Effector CD4-positive, alpha-beta T cell (primary cell): ENCODE measurements around the gene LRRC75B.
"Not testable (repeated sequence)": the region's sequence is repeated elsewhere in the genome, so short reads cannot be mapped to it uniquely, and the experiment has no call there.

Experiments
- DNase-seq: peaks from one replicate; pipeline ENCODE4 v3.0.0-alpha.2; 2020
- total RNA-seq: gene quantifications from one replicate; lab custom pipeline; 2026; lab: John Stamatoyannopoulos, UW

Gene LRRC75B
- 0.75 reads per million for total RNA-seq

GRCh38 chr22:24592851-24593558, at the start of gene LRRC75B:
TSS of gene LRRC75B (minus strand) at chr22:24593073. CDS start at chr22:24593039, 34 bp downstream.
- no peak for DNase-seq

- DNase-seq: not testable (repeated sequence)
Measured at GRCh38 chr22:24642307-24642706, 49.4 kb upstream of the LRRC75B start.

GRCh38 chr22:24636513-24636912, 43.6 kb upstream of the LRRC75B start:
- not testable (repeated sequence) for DNase-seq

GRCh38 chr22:24634776-24635389, 42.0 kb upstream of the LRRC75B start:
- not testable (repeated sequence) for DNase-seq

GRCh38 chr22:24633231-24634023, 40.6 kb upstream of the LRRC75B start:
- not testable (repeated sequence) for DNase-seq

GRCh38 chr22:24632642-24633041, 39.8 kb upstream of the LRRC75B start:
- DNase-seq: not testable (repeated sequence)

- not testable (repeated sequence) for DNase-seq
Measured at GRCh38 chr22:24631430-24632122, 38.7 kb upstream of the LRRC75B start.

GRCh38 chr22:24630812-24631427, 38.0 kb upstream of the LRRC75B start:
- DNase-seq: not testable (repeated sequence)

- DNase-seq: peak; percentile 4
Measured at GRCh38 chr22:24629069-24629468, 36.2 kb upstream of the LRRC75B start.

- not testable (repeated sequence) for DNase-seq
Measured at GRCh38 chr22:24627911-24628310, 35.0 kb upstream of the LRRC75B start.

- not testable (repeated sequence) for DNase-seq
Measured at GRCh38 chr22:24622596-24622995, 29.7 kb upstream of the LRRC75B start.

- not testable (repeated sequence) for DNase-seq
Measured at GRCh38 chr22:24621244-24621643, 28.4 kb upstream of the LRRC75B start.

- DNase-seq: not testable (repeated sequence)
Measured at GRCh38 chr22:24614794-24615193, 21.9 kb upstream of the LRRC75B start.

GRCh38 chr22:24609888-24610287, 17.0 kb upstream of the LRRC75B start:
- DNase-seq: not testable (repeated sequence)

GRCh38 chr22:24608327-24608726, 15.5 kb upstream of the LRRC75B start:
- DNase-seq: not testable (repeated sequence)

- DNase-seq: peak; percentile 9
Measured at GRCh38 chr22:24607429-24607983, 14.6 kb upstream of the LRRC75B start.

- not testable (repeated sequence) for DNase-seq
Measured at GRCh38 chr22:24606340-24606739, 13.5 kb upstream of the LRRC75B start.

GRCh38 chr22:24603770-24604629, 11.1 kb upstream of the LRRC75B start:
- not testable (repeated sequence) for DNase-seq

GRCh38 chr22:24602847-24603769, 10.2 kb upstream of the LRRC75B start, which contains the start of gene GGT1:
TSS of gene GGT1 (plus strand) at chr22:24603193. CDS start at chr22:24611082, 7,889 bp downstream.
- not testable (repeated sequence) for DNase-seq
